Liver (tissue), 9 donors: ENCODE data around the gene SEMA3B. TPM values are rescaled to one million over a fixed set of nuclear protein-coding genes. Genes with fewer than 3 reads are reported as not detected.

Experiments
- DNase-seq: peaks from one replicate; pipeline ENCODE4 v3.0.0-alpha.2; 2017; ENCODE audit warnings: low spot score
- H3K27ac ChIP-seq, 2 donors: one replicate each; pipeline ENCODE4 v1.7.0; 2013; ENCODE audit warnings: inconsistent platforms in 2 of 2, low read length in 2 of 2, control low read depth in 1 of 2, low read depth in 1 of 2, mild to moderate bottlenecking in 1 of 2
- H3K27me3 ChIP-seq, 4 donors: one replicate each; pipeline versions ENCODE4 v1.6.1 to v1.7.0; 2013; ENCODE audit warnings: low read length in 3 of 4, inconsistent platforms in 1 of 4, mild to moderate bottlenecking in 1 of 4, moderate library complexity in 1 of 4; ENCODE audit not compliant: control insufficient read depth in 4 of 4, insufficient read depth in 4 of 4
- H3K36me3 ChIP-seq, 4 donors: one replicate each; pipeline versions ENCODE4 v1.6.1 to v1.7.0; 2013; ENCODE audit warnings: low read length in 3 of 4, mild to moderate bottlenecking in 3 of 4, low read depth in 1 of 4, moderate library complexity in 1 of 4; ENCODE audit not compliant: control insufficient read depth in 4 of 4, insufficient read depth in 3 of 4
- H3K4me1 ChIP-seq, 4 donors: one replicate each; pipeline versions ENCODE4 v1.6.1 to v1.7.0; 2013; ENCODE audit warnings: low read length in 3 of 4, mild to moderate bottlenecking in 3 of 4, moderate library complexity in 1 of 4; ENCODE audit not compliant: control insufficient read depth in 4 of 4, insufficient read depth in 4 of 4
- H3K4me3 ChIP-seq, 3 donors: one replicate each; pipeline versions ENCODE4 v1.6.1 to v1.7.0; 2013; ENCODE audit warnings: low read length in 3 of 3, control low read depth in 1 of 3, low read depth in 1 of 3, mild to moderate bottlenecking in 1 of 3
- H3K9ac ChIP-seq, 2 donors: one replicate each; pipeline ENCODE4 v1.7.0; 2013; ENCODE audit warnings: low read length in 2 of 2, mild to moderate bottlenecking in 2 of 2, moderate library complexity in 2 of 2, control low read depth in 1 of 2, low read depth in 1 of 2
- H3K9me3 ChIP-seq, 4 donors: one replicate each; pipeline versions ENCODE4 v1.6.1 to v1.7.0; 2013; ENCODE audit warnings: low read length in 3 of 4; ENCODE audit not compliant: control insufficient read depth in 4 of 4
- ATF3 ChIP-seq: IDR thresholded peaks from 2 replicates; pipeline ENCODE4 v1.6.1; 2016; ENCODE audit warnings: antibody characterized with exemption
- CTCF ChIP-seq: fragments of 150-350 bp; IDR thresholded peaks from 2 replicates; pipeline ENCODE4 v1.5.1; 2017; ENCODE audit warnings: improper control_type of control experiment, low read depth, low read length; ENCODE audit not compliant: missing input control
- EGR1 ChIP-seq, 2 donors: IDR thresholded peaks; 2 replicates each; pipeline ENCODE4 v1.6.1; 2016 to 2018; ENCODE audit warnings: antibody characterized with exemption in 2 of 2, low read depth in 2 of 2
- FOXA1 ChIP-seq: IDR thresholded peaks from 2 replicates; pipeline ENCODE4 v1.6.1; 2016; ENCODE audit warnings: antibody characterized with exemption
- FOXA2 ChIP-seq: IDR thresholded peaks from 2 replicates; pipeline ENCODE4 v1.6.1; 2016; ENCODE audit warnings: antibody characterized with exemption
- HNF4A ChIP-seq, 2 donors: conservative IDR thresholded peaks; 2 replicates each; pipeline ENCODE4 v1.6.1; 2016; ENCODE audit warnings: antibody characterized with exemption in 2 of 2, mild to moderate bottlenecking in 2 of 2
- JUND ChIP-seq, 2 donors: IDR thresholded peaks; 2 replicates each; pipeline ENCODE4 v1.6.1; 2016; ENCODE audit warnings: antibody characterized with exemption in 2 of 2
- NR2F2 ChIP-seq: IDR thresholded peaks from 2 replicates; pipeline ENCODE4 v1.6.1; 2016; ENCODE audit warnings: antibody characterized with exemption
- RAD21 ChIP-seq, 2 donors: IDR thresholded peaks; 2 replicates each; pipeline ENCODE4 v1.6.1; 2016; ENCODE audit warnings: antibody characterized with exemption in 2 of 2, mild to moderate bottlenecking in 2 of 2
- REST ChIP-seq: IDR thresholded peaks from 2 replicates; pipeline ENCODE4 v1.6.1; 2016; ENCODE audit warnings: antibody characterized with exemption, mild to moderate bottlenecking
- RXRA ChIP-seq, 2 donors: IDR thresholded peaks; 2 replicates each; pipeline ENCODE4 v1.6.1; 2017 to 2018; ENCODE audit warnings: antibody characterized with exemption in 2 of 2, mild to moderate bottlenecking in 1 of 2
- TAF1 ChIP-seq: conservative IDR thresholded peaks from 2 replicates; pipeline ENCODE4 v1.6.1; 2016; ENCODE audit warnings: antibody characterized with exemption, mild to moderate bottlenecking
- ZBTB33 ChIP-seq: IDR thresholded peaks from 2 replicates; pipeline ENCODE4 v1.6.1; 2016; ENCODE audit warnings: antibody characterized with exemption
- WGBS: extraction: QIAGEN DNeasy Blood & Tissue Kit; methylation state at CpG from one replicate; pipeline ENCODE4 v1.1.7; 2013; 5-methylcytosine and 5-hydroxymethylcytosine counted together
- polyA plus RNA-seq, 2 donors: library from polyadenylated mRNA; stranded (reverse) in 1 of 2; unstranded in 1 of 2; fragments of 200-250 nt in 1 of 2; fragments of >200 nt in 1 of 2; fragmentation: Nextera tagmentation in 1 of 2; extraction: Ambion mirVana in 1 of 2; gene quantifications; one replicate each; pipeline versions ENCODE4 v1.2.1 to v1.2.3, GENCODE V29; 2013 to 2015
- total RNA-seq, 2 donors: library from RNA; depleted of rRNA; stranded (reverse); fragments of >200 nt; gene quantifications; one replicate each; pipeline ENCODE4 v1.2.3, GENCODE V29; 2014
- donor health status: healthy.
- donor health status: healthy.
- donor health status: healthy.
- donor health status: healthy.
- donor health status: healthy.

SEMA3B gene
- total and polyA plus RNA-seq, 4 donors, result 0.40 to 1.5 (median 0.93) TPM

GRCh38 chr3:50255251-50255615 is 13.7 kb upstream of the SEMA3B start:
- no peak overlapping the region for H3K9ac ChIP-seq
- TF ChIP-seq JUND (IDR thresholded peaks at IDR 0.05) (no peak), TAF1 (no peak), ATF3 (no peak), ZBTB33 (no peak), NR2F2 (no peak), REST (no peak), EGR1 (IDR thresholded peaks at IDR 0.05; ENCODE audit: low read depth in 2 of 2) (no peak), FOXA1 (no peak), RXRA (IDR thresholded peaks at IDR 0.05) (no peak), HNF4A (conservative IDR thresholded peaks at IDR 0.05) (no peak), FOXA2 (no peak)
- H3K4me3 ChIP-seq, result no peak overlapping the region
- H3K27me3 ChIP-seq, result no peaks in the 10 kb centered on the region
- H3K4me1 ChIP-seq, result peaks cover 11 to 43% (median 23%) of the 10 kb centered on the region in 4 donors
- WGBS, result 86% methylated on average over 9 of the region's 9 CpGs
- H3K27ac ChIP-seq, result peak overlapping the region; percentile 83 to 96
- H3K36me3 ChIP-seq, result peaks cover 14 to 26% (median 21%) of the 10 kb centered on the region in 4 donors
- H3K9me3 ChIP-seq, result no peaks in the 10 kb centered on the region
- DNase-seq, result no peak

- Histone ChIP-seq H3K36me3 (peaks cover 12 to 23% (median 20%) of the 10 kb centered on the region in 4 donors), H3K27ac (no peak overlapping the region)
Observed at GRCh38 chr3:50256978-50257890, 11.7 kb upstream of the SEMA3B start.

More at GRCh38 chr3:50256978-50257890, 11.7 kb upstream of the SEMA3B start:
- H3K9ac ChIP-seq, result no peak overlapping the region
- H3K4me3 ChIP-seq, result no peak overlapping the region
- TF ChIP-seq RAD21 (IDR thresholded peaks at IDR 0.05) (peak; percentile 62 to 73), CTCF (peak; percentile 37), NR2F2 (no peak)
- no peaks in the 10 kb centered on the region for H3K9me3 ChIP-seq
- H3K4me1 ChIP-seq, result peaks cover 14 to 42% (median 27%) of the 10 kb centered on the region in 4 donors
- 92% methylated on average over 20 of the region's 20 CpGs for WGBS
- no peak for DNase-seq
- H3K27me3 ChIP-seq, result no peaks in the 10 kb centered on the region
